Tibial nerve (tissue), 4 donors: ENCODE data around the gene EIF3F. TPM values are rescaled to one million over a fixed set of nuclear protein-coding genes. Genes with fewer than 3 reads are reported as not detected.

ENCODE experiments used
- DNase-seq, 2 donors: peaks; one replicate each; pipeline ENCODE4 v3.0.0-alpha.2; 2019; ENCODE audit warnings: low spot score in 2 of 2
- H3K27ac ChIP-seq, 4 donors: fragments of 200-600 bp; sonication (generic) in 3 of 4; one replicate each; pipeline ENCODE4 v1.5.1; 2017 to 2019; ENCODE audit warnings: mild to moderate bottlenecking in 1 of 4
- H3K27me3 ChIP-seq, 2 donors: fragments of 200-600 bp; sonication (generic) in 1 of 2; one replicate each; pipeline versions ENCODE4 v1.5.1 to v1.6.0; 2017 to 2019
- H3K36me3 ChIP-seq, 3 donors: fragments of 200-600 bp; sonication (generic); one replicate each; pipeline ENCODE4 v1.5.1; 2018 to 2019
- H3K4me1 ChIP-seq, 4 donors: fragments of 200-600 bp; sonication (generic) in 3 of 4; one replicate each; pipeline ENCODE4 v1.5.1; 2017 to 2019
- H3K4me3 ChIP-seq, 4 donors: fragments of 200-600 bp; sonication (generic) in 3 of 4; one replicate each; pipeline ENCODE4 v1.5.1; 2017 to 2019; ENCODE audit warnings: mild to moderate bottlenecking in 1 of 4, moderate library complexity in 1 of 4
- H3K9me3 ChIP-seq, 4 donors: fragments of 200-600 bp; sonication (generic) in 3 of 4; one replicate each; pipeline ENCODE4 v1.5.1; 2017 to 2019
- EP300 ChIP-seq, 2 donors: sonication (generic); formaldehyde crosslinking; IDR thresholded peaks; one replicate each; pipeline ENCODE4 v1.6.1; 2017; ENCODE audit warnings: antibody characterized with exemption in 2 of 2, mild to moderate bottlenecking in 1 of 2
- POLR2A ChIP-seq, 2 donors: fragments of 450-650 bp; IDR thresholded peaks; one replicate each; pipeline ENCODE4 v1.6.1; 2017; ENCODE audit warnings: antibody characterized with exemption in 2 of 2, mild to moderate bottlenecking in 2 of 2, moderate library complexity in 2 of 2
- WGBS, 2 donors: methylation state at CpG; one replicate each; pipeline ENCODE4 v1.1.5; 2018; 5-methylcytosine and 5-hydroxymethylcytosine counted together
- total RNA-seq, 4 donors: library from RNA; depleted of rRNA; stranded (reverse); fragments of >200 nt; gene quantifications; one replicate each; pipeline ENCODE4 v1.1.0, GENCODE V29; 2016
- TF ChIP-seq, protein P1 (sequence below), 5 experiments: fragments of 200-600 bp in 3 of 5; fragments of 450-650 bp in 2 of 5; sonication (generic) in 3 of 5; IDR thresholded peaks; one replicate each; pipeline ENCODE4 v1.5.1; 2016 to 2019; ENCODE audit warnings: antibody characterized with exemption in 5 of 5, mild to moderate bottlenecking in 3 of 5, moderate library complexity in 2 of 5

The EIF3F gene
- total RNA-seq, 4 donors from 2014 or later = 144 to 195 (median 162) TPM

GRCh38 chr11:8015753-8016239 is 28.7 kb downstream of the EIF3F start:
- no peaks in the 10 kb centered on the region for H3K9me3 ChIP-seq
- DNase-seq = no peak
- no peaks in the 10 kb centered on the region for H3K27me3 ChIP-seq
- 67 to 68% methylated on average over 4 of the region's 4 CpGs for WGBS, 2 donors
- peaks cover 0 to 24% (median 4%) of the 10 kb centered on the region in 4 donors for H3K4me1 ChIP-seq
- H3K36me3 ChIP-seq = no peaks in the 10 kb centered on the region
- TF ChIP-seq POLR2A (IDR thresholded peaks at IDR 0.05) (no peak), EP300 (IDR thresholded peaks at IDR 0.05) (no peak)
- TF ChIP-seq, protein P1, sequence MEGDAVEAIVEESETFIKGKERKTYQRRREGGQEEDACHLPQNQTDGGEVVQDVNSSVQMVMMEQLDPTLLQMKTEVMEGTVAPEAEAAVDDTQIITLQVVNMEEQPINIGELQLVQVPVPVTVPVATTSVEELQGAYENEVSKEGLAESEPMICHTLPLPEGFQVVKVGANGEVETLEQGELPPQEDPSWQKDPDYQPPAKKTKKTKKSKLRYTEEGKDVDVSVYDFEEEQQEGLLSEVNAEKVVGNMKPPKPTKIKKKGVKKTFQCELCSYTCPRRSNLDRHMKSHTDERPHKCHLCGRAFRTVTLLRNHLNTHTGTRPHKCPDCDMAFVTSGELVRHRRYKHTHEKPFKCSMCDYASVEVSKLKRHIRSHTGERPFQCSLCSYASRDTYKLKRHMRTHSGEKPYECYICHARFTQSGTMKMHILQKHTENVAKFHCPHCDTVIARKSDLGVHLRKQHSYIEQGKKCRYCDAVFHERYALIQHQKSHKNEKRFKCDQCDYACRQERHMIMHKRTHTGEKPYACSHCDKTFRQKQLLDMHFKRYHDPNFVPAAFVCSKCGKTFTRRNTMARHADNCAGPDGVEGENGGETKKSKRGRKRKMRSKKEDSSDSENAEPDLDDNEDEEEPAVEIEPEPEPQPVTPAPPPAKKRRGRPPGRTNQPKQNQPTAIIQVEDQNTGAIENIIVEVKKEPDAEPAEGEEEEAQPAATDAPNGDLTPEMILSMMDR (IDR thresholded peaks at IDR 0.05) = no peak
- H3K4me3 ChIP-seq = no peak overlapping the region
- no peak overlapping the region for H3K27ac ChIP-seq

- H3K27me3 ChIP-seq = no peaks in the 10 kb centered on the region
- no peak for TF ChIP-seq POLR2A (IDR thresholded peaks at IDR 0.05)
- TF ChIP-seq, protein P1 (IDR thresholded peaks at IDR 0.05) = no peak
- no peak for TF ChIP-seq EP300 (IDR thresholded peaks at IDR 0.05)
- WGBS, 2 donors = 31 to 42% methylated on average over 4 of the region's 4 CpGs
- DNase-seq = no peak
- no peaks in the 10 kb centered on the region for H3K9me3 ChIP-seq
- peaks cover 0 to 24% (median 4%) of the 10 kb centered on the region in 4 donors for H3K4me1 ChIP-seq
- no peaks in the 10 kb centered on the region for H3K36me3 ChIP-seq
- no peak overlapping the region for H3K27ac ChIP-seq
- no peak overlapping the region for H3K4me3 ChIP-seq
Observed at GRCh38 chr11:8016440-8016839, 29.3 kb downstream of the EIF3F start.

DNA sequence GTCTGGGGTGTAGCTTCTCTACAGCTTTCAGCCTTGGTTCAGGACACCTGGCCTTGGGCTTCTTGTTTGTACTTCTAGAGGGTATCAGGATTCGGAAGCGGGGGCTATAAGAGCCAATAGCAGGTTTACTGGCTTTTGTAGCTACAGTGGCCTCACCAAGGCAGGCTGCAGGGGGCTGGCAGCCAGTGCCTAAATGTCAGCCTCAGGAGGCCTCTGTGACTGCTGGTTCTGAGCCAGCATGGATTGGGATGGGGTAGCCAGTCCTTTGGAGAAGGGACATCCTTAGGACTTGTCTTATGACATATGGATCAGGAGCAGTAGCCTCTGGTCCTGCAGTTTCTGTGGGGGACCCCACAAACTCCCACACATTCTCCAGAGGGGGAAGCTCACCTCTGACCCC is 29.9 kb downstream of the EIF3F start:
- 92 to 100% methylated on average over 2 of the region's 2 CpGs for WGBS, 2 donors
- TF ChIP-seq, protein P1 (IDR thresholded peaks at IDR 0.05) = no peak
- TF ChIP-seq EP300 (IDR thresholded peaks at IDR 0.05) (no peak), POLR2A (IDR thresholded peaks at IDR 0.05) (no peak)
- Histone ChIP-seq H3K27me3 (no peaks in the 10 kb centered on the region), H3K36me3 (no peaks in the 10 kb centered on the region), H3K4me3 (no peak overlapping the region), H3K27ac (no peak overlapping the region), H3K9me3 (no peaks in the 10 kb centered on the region), H3K4me1 (peaks cover 0 to 24% (median 4%) of the 10 kb centered on the region in 4 donors)
- no peak for DNase-seq

DNA sequence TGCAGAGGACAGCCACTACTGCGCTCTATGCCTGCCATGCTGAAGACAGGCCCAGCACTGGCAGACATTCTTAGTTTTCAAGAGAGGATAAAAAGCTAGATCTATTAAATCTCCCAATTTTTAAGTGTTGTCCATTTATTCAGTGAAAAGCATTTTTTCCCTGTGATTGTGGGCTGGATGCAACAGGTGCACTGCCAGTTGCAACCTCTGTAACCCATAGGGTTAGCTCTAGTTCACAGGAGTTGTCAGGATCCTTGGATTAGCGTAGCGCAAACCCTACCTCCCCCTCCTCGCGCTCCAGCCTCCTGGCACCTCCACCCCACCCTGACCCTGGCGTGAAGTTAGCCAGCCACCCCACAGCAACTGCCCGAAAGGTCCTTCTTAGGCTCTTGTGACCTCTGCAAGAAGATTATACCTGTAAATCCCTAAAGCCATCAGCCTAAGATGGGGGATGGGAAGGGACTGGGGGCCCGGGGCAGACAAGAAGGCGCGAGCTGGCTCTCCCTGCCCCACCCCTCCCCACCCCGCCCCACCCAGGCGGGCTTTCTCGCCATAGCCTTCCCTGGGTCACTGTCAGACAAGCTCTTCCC is 30.9 kb downstream of the EIF3F start:
- Histone ChIP-seq H3K4me3 (peak overlapping the region in 3 of 4 donors; percentile 74 to 85 (median 79)), H3K36me3 (no peaks in the 10 kb centered on the region), H3K4me1 (peaks cover 0 to 24% (median 4%) of the 10 kb centered on the region in 4 donors), H3K9me3 (no peaks in the 10 kb centered on the region), H3K27me3 (no peaks in the 10 kb centered on the region), H3K27ac (peak overlapping the region; percentile 72 to 90 (median 80))
- DNase-seq = no peak
- 45 to 48% methylated on average over 13 of the region's 13 CpGs for WGBS, 2 donors
- no peak for TF ChIP-seq POLR2A (IDR thresholded peaks at IDR 0.05)
- no peak for TF ChIP-seq EP300 (IDR thresholded peaks at IDR 0.05)
- TF ChIP-seq, protein P1 (IDR thresholded peaks at IDR 0.05) = no peak

- Histone ChIP-seq H3K9me3 (no peaks in the 10 kb centered on the region), H3K4me3 (peak overlapping the region; percentile 73 to 85 (median 76)), H3K4me1 (peaks cover 0 to 24% (median 4%) of the 10 kb centered on the region in 4 donors), H3K27ac (peak overlapping the region; percentile 72 to 90 (median 80)), H3K27me3 (no peaks in the 10 kb centered on the region), H3K36me3 (no peaks in the 10 kb centered on the region)
- DNase-seq = peak; percentile 62 to 75
- WGBS, 2 donors = 1 to 2% methylated on average over 40 to 61 of the region's 62 CpGs
- TF ChIP-seq, protein P1 (IDR thresholded peaks at IDR 0.05) = peak in 1 of 5 experiments; percentile 8
- TF ChIP-seq POLR2A (IDR thresholded peaks at IDR 0.05) = no peak
- no peak for TF ChIP-seq EP300 (IDR thresholded peaks at IDR 0.05)
Observed at GRCh38 chr11:8018484-8019313, 31.6 kb downstream of the EIF3F start.
